Pons (tissue), 1 donor: ENCODE measurements around the gene GNB3.

Experiments used
- DNase-seq: peaks from one replicate; pipeline ENCODE4 v3.0.0-alpha.2; 2016; ENCODE audit warnings: low spot score

The GNB3 gene

GRCh38 chr12:6840761-6841515 is at the start of gene GNB3:
Gene GNB3 (plus strand): TSS chr12:6840925. CDS start chr12:6841288, 363 bp downstream.
- DNase-seq: no peak

- DNase-seq: no peak
Observed at GRCh38 chr12:6791931-6792520, 48.7 kb upstream of the GNB3 start.

GRCh38 chr12:6792522-6793201 is 48.1 kb upstream of the GNB3 start:
- peak; percentile 69 for DNase-seq

DNA sequence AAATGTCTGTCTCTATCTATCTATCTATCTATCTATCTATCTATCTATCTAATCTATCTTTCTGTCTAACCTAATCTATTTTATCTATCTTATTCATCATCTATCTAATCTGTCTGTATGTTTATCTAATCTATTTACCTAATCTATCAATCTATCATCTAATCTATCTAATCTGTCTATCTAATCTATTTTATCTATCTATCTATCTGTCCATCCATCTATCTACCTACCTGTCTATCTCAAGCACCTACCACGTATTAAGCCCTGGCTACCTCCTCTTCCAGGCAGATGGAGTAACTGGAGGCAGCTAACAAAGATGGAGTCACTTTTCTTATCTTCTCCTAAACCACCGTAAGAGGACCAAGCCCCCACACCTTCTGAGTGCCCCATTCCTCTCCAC is 45.6 kb upstream of the GNB3 start:
- no peak for DNase-seq

GRCh38 chr12:6796576-6796975 is 44.1 kb upstream of the GNB3 start:
- no peak for DNase-seq

DNA sequence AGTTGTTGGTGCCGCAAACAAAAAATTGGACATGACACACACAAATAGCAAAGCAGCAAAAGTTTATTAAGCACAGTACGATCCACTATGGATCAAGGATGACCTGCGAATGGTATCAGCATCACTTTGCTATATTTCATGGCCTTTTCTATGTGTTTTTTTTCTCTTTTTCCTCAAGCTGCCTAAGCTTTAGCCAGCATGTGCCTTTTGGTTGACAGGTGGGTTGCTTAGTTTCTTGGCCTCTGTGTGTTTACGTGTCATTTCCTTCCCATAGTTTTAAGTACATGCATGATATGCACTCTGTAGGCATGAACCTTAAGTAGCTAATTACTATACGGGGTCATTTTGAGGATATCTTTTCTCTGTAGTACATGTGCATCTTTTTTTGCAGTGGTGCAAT is 41.6 kb upstream of the GNB3 start:
- DNase-seq: no peak

- DNase-seq: no peak
Observed at GRCh38 chr12:6807170-6807569, 33.6 kb upstream of the GNB3 start.

DNA sequence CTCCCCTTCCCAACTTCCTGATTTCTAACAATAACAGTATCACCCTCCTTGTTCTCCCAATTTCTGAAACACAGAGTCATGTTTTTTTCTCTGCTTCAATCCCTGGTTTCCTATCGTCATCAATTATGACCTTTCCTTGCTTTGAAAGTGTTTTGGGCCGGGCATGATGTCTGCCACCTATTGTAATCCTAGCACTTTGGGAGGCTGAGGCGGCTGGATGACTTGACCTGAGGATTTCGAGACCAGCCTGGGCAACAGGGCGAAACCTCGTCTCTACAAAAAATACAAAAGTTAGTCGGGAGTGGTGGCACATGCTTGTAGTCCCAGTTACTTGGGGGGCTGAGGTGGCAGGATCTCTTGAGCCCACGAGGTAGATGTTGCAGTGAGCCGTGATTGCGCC is 31.7 kb upstream of the GNB3 start:
- no peak for DNase-seq

DNA sequence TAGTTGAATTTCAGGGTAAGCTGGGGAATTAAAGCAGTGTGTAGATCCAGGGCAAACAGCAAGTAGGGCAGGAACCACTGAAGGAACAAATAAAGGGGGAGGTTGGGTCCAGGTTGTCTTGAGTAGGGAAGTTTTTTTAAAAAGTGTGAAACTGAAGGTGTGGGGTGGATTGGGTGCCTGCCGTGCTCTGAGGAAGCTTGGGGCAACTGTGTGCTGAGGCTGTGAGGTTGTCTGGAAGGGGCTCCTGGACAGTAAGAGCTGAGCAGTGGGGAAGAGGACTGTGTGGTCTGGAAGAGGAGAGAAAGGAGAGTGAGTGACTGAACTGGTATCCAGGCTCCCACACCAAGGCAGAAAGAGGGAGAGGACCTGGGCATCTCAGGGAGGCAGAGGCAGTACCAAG is 30.0 kb upstream of the GNB3 start:
- no peak for DNase-seq

GRCh38 chr12:6813363-6813762 is 27.4 kb upstream of the GNB3 start:
- DNase-seq: no peak

GRCh38 chr12:6816598-6816997 is 24.1 kb upstream of the GNB3 start:
- DNase-seq: no peak

GRCh38 chr12:6817098-6817497 is 23.6 kb upstream of the GNB3 start:
- no peak for DNase-seq

DNA sequence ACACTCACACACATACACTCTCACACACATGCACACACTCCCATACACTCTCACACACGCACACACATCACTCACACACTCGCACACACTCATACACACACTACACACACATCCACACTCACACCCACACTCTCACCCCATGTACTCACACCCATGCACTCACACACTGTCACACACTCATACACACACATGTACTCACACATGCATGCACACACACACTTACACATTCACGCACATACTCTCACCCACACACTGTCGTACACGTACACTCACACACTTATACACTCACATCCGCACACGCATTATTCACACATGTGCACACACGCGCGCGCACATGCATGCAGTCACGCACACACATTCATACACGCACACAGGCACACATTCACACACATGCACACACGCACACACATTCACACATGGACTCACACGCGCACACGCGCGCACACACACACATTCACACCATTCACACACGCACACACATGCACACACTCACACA is 23.0 kb upstream of the GNB3 start:
- no peak for DNase-seq

DNA sequence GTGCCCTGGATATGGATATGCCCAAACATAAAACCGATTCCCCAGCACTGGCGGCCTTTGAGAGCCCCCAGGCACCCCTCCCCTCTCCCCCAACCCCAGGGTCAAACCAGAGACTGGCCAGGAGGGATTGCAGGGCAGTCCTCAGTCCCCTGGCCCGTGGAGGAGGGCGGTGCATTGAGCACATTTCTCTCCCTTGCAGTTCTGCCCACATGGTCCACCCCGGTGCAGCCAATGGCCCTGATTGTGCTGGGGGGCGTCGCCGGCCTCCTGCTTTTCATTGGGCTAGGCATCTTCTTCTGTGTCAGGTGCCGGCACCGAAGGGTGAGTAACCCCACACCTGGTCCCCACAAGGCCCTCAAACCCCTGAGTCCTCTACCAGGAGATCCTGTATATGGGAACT is 22.5 kb upstream of the GNB3 start:
- no peak for DNase-seq

- no peak for DNase-seq
Observed at GRCh38 chr12:6818645-6819044, 22.1 kb upstream of the GNB3 start.

DNA sequence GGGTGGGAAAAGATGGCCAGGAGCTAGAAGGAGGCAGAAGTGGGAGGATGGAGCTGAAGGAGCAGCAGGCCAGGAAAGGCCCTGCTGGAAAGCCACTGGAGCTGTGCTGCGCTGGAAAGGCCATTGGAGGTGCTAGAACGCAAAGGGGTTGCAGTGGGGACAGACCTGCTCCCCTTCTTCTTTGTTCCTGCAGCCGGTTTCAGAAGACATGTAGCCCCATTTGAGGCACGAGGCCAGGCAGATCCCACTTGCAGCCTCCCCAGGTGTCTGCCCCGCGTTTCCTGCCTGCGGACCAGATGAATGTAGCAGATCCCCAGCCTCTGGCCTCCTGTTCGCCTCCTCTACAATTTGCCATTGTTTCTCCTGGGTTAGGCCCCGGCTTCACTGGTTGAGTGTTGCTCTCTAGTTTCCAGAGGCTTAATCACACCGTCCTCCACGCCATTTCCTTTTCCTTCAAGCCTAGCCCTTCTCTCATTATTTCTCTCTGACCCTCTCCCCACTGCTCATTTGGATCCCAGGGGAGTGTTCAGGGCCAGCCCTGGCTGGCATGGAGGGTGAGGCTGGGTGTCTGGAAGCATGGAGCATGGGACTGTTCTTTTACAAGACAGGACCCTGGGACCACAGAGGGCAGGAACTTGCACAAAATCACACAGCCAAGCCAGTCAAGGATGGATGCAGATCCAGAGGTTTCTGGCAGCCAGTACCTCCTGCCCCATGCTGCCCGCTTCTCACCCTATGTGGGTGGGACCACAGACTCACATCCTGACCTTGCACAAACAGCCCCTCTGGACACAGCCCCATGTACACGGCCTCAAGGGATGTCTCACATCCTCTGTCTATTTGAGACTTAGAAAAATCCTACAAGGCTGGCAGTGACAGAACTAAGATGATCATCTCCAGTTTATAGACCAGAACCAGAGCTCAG is 21.4 kb upstream of the GNB3 start:
- DNase-seq: no peak

DNA sequence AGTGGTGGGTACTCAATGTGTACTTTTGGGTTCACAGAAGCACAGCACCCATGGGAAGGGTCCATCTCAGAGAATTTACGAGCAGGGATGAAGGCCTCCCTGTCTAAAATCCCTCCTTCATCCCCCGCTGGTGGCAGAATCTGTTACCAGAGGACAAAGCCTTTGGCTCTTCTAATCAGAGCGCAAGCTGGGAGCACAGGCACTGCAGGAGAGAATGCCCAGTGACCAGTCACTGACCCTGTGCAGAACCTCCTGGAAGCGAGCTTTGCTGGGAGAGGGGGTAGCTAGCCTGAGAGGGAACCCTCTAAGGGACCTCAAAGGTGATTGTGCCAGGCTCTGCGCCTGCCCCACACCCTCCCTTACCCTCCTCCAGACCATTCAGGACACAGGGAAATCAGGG is 20.6 kb upstream of the GNB3 start:
- DNase-seq: no peak

DNA sequence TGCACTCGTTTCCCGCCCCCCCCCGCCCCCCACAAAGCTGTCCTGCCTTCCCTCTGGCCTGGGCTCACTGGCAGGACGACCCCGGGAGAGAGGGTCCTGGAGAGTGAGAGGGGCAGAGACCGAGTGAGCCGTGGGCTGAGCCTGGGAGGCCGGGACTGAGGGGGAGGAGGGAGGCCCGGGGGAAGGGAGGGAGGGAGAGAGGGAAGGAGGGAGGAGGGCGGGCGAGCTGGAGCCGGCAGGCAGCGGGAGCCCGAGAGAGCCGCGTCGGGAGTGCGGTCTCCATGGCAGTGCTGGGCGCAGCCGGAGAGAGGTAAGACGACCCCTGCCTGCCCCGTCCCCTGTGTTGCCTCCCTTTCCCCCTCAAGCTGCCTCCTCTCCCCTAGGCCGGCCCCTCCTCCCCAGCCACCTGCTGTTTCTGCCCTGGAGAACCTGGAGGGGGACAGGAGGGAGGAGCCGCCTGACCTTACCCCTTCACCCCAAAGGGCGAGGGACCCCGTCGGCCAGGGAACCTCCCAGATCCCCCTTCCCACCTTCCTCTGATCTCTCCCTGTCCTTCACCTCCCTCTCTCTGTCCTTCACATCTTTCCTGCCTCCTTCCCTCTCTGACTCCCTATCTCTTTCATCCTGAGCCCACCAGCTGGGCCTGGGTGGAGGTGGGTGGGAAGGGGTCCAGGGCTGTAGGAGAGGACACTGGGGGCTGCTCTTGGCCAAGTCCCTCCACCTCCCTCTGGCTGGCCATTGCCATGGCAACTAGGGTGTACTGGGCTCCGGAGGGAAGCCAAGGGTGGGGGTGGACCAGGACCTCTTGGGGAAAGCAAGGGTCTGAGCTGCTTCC is 18.9 kb upstream of the GNB3 start, which contains the start of gene GPR162:
Gene GPR162 (plus strand): TSS at position 231 of the 835 bp plus-strand sequence. CDS start 2,078 bp downstream, outside the sequence.
- DNase-seq: no peak

DNA sequence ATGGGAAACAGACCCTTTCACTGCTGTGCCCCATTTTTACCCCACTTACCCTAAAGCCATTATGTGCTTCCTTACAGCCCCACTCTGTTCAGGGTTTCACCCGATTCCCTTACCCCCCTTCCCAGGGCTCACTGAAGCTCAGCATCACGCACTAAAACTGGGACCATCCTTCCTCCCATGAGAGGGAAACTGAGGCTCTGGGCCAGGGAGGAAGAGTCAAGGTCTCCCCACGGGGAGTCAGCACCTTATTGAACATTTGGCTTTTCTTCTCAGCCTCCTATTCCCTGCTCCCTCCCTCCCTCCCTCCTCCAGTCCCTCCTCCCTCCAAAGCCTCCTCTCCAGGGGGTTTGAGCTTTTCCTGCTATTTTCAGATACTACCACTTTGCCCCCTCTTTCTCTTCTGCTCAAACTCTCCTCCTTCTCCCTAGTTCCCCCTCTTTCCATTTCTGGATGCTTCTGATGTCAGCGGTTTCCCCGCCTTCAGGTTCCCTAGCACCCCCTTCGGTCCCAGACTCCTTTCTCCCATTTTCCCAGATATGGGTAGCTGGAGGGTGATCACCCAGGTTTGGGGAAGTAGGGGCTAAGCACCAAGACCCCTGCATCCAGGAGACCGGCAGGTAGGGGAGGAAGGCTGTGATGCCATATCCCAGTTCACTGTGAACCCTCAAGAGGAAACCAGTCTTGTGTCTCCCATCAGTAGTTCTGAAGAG is 18.1 kb upstream of the GNB3 start:
- no peak for DNase-seq
